ENCODE data around the gene ZMYND8. TPM values are rescaled to one million over a fixed set of nuclear protein-coding genes. Genes with fewer than 3 reads are reported as not detected.
A peak's percentile ranks its signal among the peaks of the same experiment; 100 is the strongest.
"Not testable (repeated sequence)": the region's sequence is repeated elsewhere in the genome, so short reads cannot be mapped to it uniquely, and the experiment has no call there.

Gene ZMYND8
- total RNA-seq, 1 donor from 2014 or later, result 45.7 TPM

DNA sequence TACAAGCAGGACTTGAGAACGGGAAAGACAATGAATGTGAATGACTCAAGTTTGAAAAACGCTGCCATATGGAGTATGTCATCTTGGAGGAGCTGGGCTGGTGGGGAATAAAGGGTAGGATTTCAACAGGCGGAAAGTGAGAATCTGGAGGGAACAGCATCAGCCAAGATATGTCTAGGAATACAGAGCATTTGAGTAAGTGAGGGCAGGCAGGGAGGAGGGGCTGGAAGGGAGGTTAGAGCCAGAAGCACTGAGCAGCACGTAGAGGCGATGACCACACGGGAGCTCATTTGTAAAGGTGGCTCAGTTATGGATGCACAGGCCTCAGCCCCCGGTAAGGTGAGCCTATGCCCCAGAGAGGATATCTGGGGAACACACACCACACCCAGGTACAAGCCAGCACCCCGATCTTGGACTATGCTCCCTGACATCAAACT, 115.1 kb downstream of the ZMYND8 start:
- Histone ChIP-seq H3K4me3 (no peak overlapping the region), H3K27me3 (no peaks in the 10 kb centered on the region), H3K36me3 (peaks cover 64% of the 10 kb centered on the region), H3K4me1 (peaks cover 8% of the 10 kb centered on the region), H3K9me3 (no peaks in the 10 kb centered on the region), H3K27ac (no peak overlapping the region)
- DNase-seq (no peak), ATAC-seq (peak; percentile 38)
- intact Hi-C loops (cut with DNase I), result no loop called here
- no peak for TF ChIP-seq CTCF (IDR thresholded peaks at IDR 0.05)

GRCh38 chr20:47240096-47240495, 116.4 kb downstream of the ZMYND8 start:
- H3K36me3 ChIP-seq, result peaks cover 64% of the 10 kb centered on the region
- intact Hi-C loops (cut with DNase I); ATAC-seq; H3K27ac ChIP-seq; H3K27me3 ChIP-seq; H3K9me3 ChIP-seq; DNase-seq; H3K4me3 ChIP-seq; H3K4me1 ChIP-seq: not testable (repeated sequence)

GRCh38 chr20:47239719-47240067, 116.8 kb downstream of the ZMYND8 start:
- no peak for TF ChIP-seq CTCF (IDR thresholded peaks at IDR 0.05)
- Histone ChIP-seq H3K36me3 (peaks cover 64% of the 10 kb centered on the region), H3K9me3 (no peaks in the 10 kb centered on the region), H3K4me3 (no peak overlapping the region), H3K4me1 (peaks cover 8% of the 10 kb centered on the region), H3K27me3 (no peaks in the 10 kb centered on the region), H3K27ac (no peak overlapping the region)
- DNase-seq (no peak), ATAC-seq (no peak)
- intact Hi-C loops (cut with DNase I), result no loop called here

- DNase-seq, result no peak
- no peak for ATAC-seq
- Histone ChIP-seq H3K9me3 (no peaks in the 10 kb centered on the region), H3K4me3 (no peak overlapping the region), H3K36me3 (peaks cover 67% of the 10 kb centered on the region), H3K27me3 (no peaks in the 10 kb centered on the region), H3K27ac (no peak overlapping the region), H3K4me1 (peaks cover 8% of the 10 kb centered on the region)
- no peak for TF ChIP-seq CTCF (IDR thresholded peaks at IDR 0.05)
- intact Hi-C loops (cut with DNase I), result no loop called here
Observed at GRCh38 chr20:47238780-47239718, 117.5 kb downstream of the ZMYND8 start.

DNA sequence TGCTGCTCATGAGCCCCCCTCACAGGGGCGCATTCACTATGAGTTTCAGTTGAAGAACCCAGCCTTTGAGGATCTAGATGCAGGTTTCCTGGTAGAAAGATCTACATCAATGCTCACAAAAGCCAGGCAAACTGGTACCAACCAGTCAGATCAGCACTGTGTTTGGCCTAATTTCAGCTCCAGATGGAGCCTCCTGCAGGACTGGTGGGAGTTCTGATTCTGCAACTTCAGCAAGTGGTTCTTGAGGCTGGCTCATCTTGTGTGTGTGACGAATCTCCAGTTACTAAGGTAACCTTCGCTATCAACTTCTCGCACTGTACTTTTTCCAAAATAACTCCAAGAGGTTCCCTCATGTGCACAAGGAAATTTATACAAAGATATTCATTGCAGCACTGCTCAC, 118.8 kb downstream of the ZMYND8 start:
- Histone ChIP-seq H3K27ac (no peak overlapping the region), H3K27me3 (no peaks in the 10 kb centered on the region), H3K36me3 (peaks cover 70% of the 10 kb centered on the region), H3K4me3 (no peak overlapping the region), H3K9me3 (no peaks in the 10 kb centered on the region), H3K4me1 (peaks cover 5% of the 10 kb centered on the region)
- intact Hi-C loops (cut with DNase I), result no loop called here
- no peak for DNase-seq
- ATAC-seq, result no peak
- no peak for TF ChIP-seq CTCF (IDR thresholded peaks at IDR 0.05)

DNA sequence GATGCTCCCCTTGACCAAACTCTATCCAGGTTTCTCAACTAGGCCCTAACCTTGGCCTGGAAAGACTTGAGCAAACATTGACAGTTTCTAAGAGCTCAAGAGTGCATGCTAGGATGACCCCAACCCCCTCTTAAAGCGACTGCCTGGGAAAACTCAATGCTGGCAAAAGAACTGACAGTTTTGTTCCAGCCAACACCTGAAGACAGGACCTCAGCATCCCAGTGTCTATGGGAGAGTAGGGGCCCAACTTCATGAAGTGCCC, 119.9 kb downstream of the ZMYND8 start:
- no peak for ATAC-seq
- no peak for TF ChIP-seq CTCF (IDR thresholded peaks at IDR 0.05)
- H3K36me3 ChIP-seq, result peaks cover 78% of the 10 kb centered on the region
- no peaks in the 10 kb centered on the region for H3K9me3 ChIP-seq
- no peak overlapping the region for H3K4me3 ChIP-seq
- H3K27ac ChIP-seq, result no peak overlapping the region
- no peak for DNase-seq
- no peaks in the 10 kb centered on the region for H3K27me3 ChIP-seq
- intact Hi-C loops (cut with DNase I), result no loop called here
- H3K4me1 ChIP-seq, result no peaks in the 10 kb centered on the region
